ENCODE data around the gene SLC22A31.
"Not testable (repeated sequence)": the region's sequence is repeated elsewhere in the genome, so short reads cannot be mapped to it uniquely, and the experiment has no call there.

Gene SLC22A31

DNA sequence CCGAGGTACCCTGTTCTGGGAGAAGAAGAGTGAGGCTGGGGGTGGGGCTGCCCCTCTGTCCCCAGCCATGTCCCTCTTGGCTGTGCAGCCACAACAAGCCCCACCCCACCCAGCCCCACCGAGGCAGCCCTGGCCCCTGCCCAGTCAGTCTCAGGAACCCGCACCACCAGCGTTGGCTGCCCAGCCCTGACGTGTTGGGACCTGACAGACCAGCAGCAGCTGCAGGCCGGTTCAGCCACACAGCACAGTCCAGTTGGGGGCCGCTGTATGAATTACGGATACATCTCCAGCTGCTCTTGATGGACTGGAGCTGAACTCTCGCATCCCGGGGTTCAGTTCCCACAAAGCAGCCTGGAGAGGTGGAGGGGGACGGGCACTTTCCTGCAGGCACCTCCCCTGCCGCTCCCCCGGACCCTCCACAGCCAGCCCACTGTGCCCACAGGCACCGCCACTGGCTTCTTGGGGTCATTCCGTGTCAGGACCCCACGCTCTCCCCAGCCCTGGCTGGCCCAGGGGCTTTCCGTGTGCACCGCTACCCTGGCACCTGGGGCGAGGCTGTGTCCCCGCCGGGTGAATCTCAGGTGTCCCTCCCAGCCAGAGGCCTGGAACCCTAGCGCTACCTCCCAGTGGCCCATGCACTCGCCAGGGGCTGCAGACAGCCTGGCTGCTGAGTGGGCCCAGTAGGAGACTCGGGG is 21.7 kb downstream of the SLC22A31 start:
- DNase-seq, result no peak

DNA sequence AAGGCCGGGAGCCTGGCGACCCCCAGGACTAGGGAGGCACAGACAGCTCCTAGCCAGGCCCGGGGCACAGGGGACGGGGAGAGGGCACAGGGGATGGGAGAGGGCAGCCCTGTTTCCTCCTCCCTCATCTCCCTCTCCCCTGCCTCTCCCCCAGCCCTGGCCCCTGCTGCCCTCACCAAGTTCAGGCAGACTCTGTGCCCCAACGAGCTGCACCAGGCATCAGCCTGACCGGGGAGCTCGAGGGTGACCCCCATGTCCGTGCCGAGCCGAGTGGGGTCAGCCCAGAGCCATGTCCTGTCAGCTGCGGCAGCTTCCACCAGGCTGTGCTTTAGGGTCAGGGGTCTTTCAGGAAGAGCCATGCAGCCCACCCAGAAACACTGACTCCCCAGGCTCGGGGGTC is 22.8 kb downstream of the SLC22A31 start:
- DNase-seq, result no peak

DNA sequence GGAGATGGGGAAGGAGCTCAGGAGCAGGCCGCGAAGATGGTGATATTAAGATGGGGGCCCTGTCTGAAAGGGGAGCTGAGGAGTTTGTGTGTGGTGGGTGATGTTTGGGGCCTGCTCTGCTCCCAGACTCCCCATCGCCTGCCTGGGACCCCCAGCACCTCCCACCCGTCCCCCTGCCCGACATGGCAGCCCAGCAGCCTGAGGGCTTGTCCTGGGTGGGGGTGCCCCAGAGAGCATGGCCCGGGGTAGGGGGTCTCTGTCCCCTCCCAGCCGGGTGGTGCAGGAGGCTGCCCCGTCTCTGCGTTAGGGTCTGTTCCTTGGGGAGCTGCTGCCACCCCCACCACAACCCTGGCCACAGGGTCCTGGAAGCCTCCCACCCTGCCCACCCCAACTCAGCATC is 23.6 kb downstream of the SLC22A31 start:
- no peak for DNase-seq

DNA sequence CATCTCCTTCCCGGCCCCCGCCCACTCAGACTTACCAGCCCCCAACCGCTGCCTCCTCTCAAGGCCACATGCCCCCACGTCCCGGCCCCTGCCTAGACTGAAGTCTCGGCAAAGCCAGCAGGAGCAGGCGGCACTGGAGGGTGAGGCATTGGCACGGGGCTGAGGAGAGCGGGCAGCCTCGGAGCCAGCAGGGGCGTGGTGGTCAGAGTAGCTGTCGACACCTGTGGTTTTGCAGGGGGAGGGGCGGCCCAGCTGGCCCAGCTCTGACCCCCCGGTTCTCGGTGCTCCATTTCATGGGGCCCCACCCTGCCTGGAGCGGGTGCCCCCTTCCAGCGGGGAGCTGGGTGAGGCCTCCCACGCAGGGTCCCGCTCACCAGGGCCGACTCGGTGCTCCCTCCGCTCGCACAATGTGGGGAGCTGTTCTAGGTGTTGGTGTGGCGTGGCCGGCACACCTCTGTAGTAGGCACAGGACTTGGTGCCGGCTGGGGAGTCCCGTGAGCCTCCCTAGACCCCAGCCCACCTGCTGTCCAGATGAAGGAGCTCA is 24.1 kb downstream of the SLC22A31 start:
- DNase-seq, result no peak

DNA sequence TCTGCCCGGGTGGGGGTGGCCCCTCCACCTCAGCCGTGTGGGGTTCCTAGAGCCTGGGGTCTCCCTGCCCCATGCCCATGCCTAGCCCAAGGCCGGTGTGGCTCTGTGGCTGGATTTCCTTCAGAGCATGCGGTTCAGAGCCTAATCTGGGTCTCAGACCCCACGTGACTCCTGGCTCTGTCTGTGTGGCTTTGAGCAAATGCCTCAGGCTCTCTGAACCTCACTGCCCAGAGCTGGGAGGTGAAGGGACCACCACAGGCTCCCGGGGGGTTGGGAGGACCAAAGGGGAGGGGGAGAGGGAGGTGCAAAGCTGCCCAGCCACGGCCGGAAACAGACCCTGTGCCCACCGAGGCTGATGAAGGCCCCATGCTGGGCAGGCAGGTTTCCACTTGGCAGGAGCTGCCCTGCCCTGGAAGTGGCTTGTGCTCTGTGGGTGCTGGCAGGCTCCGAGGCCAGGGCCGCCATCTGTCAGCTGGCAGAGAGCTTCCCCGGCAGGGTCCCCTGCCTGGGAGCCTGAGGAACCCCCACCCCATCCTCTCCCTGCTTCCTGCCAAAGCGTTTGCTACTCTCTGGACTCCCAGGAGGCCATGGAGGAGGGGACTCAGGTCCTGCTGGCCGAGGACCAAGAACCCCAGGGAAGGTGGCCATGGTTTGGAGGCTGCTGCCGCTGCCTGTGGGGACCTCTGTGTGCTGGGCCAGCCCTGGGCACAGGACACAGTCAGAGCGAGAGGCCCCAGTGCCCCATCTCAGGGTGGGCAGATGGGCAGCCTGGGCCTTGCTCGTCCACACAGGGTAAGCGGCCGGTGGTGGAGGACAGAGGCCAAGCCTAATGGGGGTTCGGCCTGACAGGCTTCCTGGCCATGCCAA is 24.8 kb downstream of the SLC22A31 start:
- no peak for DNase-seq

DNA sequence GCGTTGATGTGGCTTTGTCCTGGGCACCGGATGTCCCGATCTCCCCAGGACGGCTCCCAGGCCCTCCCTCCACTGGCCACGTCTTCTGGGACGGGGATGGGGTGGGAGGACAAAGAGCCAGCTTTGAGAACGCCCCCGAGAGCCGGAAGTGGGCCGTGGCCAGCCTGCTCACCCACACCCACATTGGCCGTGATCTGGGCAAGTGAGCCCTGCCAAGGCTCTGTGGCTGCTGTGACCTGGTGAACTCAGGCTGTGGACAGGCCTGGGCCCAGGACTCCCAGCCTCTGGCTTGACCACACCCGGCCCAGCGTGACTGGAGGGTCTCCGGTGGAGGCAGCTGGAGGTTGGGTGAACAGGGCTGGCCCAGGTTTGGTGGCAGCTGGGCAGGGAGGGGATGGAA is 25.5 kb downstream of the SLC22A31 start:
- DNase-seq, result no peak

DNA sequence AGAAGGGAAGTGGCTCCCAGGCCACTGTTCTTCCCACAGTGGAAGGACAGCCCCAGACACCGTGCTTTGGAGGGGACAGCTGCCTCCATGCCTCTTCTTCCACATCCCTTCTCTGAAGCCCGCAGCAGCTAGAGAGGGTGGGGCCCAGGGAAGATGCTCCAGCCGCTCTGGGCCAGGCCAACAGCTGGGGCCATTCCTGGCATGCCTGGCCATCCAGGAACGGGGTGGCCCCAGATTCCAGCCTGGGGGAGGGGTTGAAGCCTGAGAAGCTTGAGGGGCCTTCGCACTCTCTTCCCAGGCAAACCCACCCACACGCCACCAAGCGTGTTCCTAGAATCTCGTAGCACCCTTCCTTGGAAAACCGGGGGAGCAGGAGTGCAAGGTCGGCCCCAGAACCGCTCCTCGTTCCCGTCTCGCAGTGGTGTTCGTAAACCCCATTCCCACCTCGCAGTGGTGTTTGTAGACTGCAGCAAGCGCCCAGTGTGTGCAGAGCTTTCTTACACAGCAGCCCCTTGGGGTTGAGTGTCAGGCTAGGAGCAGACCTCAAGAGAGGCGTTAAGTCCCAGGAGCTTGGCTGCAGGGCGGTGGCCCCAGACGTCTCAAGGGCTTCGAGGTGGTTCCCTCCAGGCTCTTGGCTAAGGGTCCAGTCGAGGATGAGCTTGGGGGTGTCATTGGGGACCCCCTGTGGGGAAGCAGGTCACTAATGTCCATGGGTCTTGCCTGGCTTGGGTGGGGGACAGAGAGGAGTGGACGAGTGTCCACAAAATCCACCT is 26.1 kb downstream of the SLC22A31 start:
- DNase-seq, result no peak

DNA sequence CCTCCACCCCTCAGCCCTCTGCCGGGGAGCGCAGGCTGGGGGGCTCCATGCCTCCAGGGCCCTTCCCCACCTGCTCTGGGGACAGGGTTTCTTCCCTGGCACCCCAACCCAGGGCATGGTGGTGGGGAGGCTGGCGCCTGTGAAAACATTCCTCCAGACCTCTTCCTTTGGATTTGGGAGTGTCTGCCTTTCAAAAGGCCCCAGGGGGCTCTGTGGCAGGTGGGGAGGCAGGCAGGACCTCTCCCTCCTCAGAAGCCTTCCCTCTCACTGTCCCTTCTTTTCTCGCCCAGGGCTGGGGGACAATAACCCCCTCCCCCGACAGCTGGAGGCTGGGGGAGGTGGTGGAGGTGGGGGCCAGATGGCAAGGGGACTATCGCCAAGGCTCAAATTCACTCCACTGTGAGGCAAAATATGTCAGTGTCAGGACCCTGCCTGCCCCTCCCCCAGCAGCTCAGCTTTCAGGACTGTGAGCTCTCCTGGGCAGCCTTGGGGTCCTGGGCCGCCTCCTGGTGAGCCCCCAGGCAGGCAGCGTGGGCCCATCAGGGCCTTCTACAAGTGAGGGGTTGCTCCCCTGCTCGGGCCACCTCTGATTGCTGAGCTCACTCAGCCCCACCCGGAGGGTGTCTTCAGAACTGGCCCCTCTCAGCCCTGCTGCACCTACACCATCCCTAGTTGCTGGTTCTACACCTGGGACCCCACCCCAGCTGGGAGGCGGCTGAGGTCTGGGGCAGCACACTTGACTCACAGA is 27.0 kb downstream of the SLC22A31 start:
- no peak for DNase-seq

DNA sequence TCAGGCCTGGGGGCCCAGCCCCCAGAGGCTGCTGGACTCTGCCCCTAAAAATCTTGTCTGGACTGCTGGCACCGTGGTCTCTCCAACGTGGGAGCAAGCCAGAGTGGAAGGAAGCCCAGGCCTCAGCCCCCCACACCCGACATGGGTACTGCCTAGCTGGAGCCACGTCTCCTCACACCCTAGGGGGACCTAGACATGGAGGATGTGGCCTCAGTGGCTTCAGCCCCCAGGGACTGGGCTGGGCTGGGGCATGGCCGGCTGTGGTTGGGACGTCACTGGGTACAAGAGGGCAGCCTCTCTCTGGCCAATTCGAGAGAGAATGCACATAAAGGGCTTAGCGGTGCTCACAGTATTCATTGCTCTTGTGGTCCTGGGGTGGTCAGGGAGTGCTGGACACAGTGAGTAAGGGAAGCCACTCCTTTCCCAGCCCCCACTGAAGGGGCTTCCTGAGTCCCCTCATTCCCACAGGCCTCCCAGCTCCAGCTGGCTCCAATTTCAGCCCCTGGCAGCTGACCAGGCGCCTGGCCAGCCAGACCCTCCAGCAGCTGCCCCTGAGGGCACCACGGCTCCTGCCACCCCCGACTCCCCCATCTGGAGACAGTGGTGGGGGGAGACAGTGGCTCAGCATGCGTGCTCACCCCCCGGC is 27.7 kb downstream of the SLC22A31 start:
- DNase-seq, result no peak

DNA sequence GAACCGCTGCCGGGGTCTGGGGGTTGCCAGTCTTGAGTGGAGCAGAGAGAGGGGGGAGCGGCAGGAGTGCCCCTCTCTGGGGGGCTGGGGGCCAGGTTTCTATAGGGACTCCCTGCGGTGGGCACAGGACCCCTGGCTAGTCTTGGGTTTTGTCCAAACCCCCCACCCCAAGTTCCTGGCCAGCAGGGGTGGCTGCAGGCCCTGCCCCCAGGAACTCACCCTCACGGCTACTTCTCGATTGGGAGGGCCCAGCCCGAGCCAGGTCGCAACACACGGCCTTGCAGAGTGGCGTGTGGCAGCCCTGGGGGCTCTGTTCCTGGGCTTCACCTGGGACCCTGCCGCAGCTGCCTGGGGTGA is 28.2 kb downstream of the SLC22A31 start:
- DNase-seq, result no peak

DNA sequence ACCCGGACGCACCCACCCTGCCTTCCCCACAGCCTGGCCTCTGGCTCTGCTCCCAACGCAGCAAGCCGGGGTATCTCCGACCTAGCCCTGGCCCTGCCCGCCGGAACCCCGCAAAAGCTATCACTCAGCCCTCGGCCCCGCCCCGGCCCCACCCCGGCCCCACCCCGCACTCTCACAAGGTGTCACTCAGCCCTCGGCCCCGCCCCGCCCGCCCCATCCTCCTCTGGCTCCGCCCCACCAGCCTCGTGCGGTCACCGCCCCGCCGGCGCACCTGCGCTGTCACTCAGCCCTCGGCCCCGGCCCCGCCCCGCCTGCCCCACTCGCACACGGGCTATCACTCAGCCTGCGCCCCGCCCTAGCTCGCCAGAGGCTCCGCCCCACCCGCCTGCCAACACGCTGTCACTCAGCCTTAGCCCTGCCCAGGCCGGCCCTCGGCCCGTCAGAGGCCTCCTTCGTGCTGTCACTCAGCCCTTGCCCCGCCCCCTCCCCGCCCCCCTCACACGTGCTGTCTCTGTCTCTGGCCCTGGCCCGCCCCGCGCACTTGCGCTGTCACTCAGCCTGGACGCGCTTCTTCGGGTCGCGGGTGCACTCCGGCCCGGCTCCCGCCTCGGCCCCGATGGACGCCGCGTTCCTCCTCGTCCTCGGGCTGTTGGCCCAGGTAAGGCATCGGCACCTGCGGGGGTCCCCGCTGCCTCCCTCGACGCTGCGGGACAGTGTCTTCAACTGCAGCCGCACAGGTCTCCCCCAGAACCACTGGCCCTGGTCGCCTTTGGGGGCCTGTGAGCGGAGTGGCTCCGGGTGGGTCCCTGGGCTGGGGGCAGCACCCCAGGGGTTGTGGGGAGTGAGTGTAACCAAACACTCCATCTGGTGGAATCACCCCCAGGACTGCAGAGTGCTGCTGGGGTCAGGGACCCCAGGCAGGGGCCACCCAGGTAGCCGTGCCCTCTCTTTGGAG is 28.8 kb downstream of the SLC22A31 start, which contains the start of gene CDH15:
CDH15 (plus strand) TSS at position 533 of the 955 bp plus-strand sequence; CDS start at position 617, 84 bp downstream.
- peak; percentile 84 for DNase-seq

DNA sequence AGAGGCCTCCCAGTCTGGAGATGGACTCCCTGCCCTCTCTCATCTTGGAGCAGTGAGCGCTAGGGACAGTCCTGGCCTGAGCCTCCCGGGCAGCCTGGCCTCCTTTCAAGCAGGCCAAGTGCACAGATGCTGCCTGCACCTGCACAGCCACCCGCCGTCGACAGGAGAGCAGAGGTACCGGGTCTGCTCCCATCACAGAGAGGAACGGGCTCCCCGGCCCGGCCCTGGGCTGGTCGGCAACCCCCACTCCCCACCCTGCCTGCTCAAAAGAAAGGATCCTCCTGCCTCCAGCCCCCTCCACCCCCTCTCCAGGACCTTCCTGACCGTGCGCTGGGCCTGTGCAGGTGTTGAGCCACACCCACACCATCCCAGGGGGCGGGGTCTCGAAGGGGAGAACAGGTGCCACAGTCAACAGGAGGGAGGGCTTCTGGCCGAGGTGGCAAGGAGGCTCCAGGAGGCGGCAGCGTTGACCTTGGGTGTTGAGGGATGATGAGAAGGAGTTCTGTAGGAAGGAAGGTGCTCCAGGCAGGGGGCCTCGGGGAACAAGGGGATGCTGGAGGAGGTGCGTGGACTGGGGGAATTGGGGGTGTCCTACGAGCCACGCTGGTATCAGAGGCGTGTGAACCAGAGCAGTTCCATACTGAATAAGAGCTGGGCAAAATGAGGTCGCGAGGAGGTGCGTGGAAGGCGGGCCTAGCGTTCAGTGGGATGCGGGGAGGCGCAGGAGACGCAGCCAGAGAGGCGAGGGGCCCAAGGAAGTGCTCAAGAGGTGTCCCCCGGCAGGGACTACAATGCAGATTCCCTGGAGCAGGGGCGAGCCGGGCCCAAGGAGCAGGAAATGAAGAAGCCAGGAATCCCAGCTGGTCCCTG is 29.8 kb downstream of the SLC22A31 start:
- DNase-seq, result peak; percentile 50

DNA sequence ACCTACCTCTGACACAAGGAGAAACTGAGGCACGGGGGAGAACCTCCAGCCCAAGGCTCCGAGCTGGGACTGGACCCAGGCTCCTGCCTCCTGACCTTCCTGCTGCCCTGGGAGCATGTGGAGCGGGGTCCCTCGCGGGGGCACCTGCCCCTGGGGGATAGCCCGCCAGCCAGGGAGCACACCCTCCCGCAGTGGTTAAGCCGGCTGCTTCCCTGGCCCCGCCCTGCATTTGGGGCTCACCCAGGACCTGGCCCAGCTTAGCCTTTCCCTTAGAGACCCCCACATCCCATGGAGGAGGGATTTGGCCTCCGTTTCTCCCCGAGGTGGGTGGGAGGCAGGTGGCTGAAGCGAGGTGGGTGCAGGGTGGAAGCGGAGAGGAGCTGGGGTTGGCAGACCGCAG is 30.6 kb downstream of the SLC22A31 start:
- no peak for DNase-seq

DNA sequence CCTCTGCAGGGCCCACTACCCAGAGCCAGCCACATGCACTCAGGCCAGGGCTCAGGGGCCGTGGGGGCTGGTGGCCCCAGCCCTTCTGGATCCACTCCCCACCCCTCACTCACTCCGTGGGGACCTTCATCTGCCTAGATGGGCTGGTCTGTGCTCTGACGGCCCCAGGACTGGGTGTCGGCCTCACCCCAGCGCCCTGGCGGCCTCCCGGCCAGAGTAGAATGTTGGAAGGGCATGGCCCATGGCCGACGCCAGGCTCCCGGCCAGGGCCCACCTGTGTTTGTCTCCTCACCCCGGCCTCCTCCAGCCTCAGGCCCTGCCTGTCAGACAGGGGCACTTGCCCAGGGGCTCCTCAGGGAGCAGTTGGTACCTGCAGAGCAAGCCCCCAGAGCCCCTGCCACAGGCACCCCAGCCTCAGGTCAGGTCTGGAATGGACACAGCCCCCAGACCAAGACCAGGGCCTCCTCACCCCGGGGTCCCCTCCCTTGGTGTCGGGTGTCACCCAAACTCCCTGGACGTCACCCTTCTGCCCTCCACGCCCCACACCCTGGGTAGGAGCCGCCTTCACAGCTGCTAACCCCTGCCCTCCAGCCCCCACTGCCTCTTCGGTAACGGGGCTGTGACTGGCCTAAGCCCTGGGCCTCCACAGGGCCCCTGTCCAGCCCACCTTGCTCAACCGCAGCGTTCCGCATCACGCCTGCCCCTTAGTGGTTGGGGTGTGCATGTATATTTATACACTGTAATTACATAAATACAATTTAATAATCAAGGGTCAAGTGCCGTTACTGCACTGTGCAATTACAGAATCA is 31.8 kb downstream of the SLC22A31 start:
- no peak for DNase-seq

DNA sequence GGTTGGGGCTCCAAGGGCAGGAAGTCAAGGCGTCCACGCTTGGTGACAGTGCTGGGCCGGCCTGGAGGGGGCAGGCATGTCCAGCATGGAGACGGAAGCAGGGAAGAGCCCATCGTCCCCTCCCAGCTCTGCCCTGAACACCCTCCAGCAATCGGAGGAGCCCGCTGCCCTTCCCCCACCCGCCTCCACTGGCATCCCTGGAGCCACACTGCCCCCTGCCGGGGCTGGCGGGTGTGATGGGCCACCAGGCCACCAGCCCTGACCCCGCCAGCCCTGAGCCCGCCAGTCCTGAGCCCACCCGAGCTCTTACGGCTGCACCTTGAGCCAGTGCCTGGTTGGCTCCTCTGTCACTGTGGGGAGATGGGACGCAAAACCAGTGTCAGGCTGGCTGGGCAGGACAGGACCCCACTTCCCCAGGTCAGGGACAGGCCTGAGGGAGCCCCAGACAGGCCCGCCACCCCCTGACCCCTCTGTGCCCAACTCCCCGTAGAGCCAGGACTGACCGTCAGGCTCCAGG is 32.9 kb downstream of the SLC22A31 start:
- peak; percentile 36 for DNase-seq

DNA sequence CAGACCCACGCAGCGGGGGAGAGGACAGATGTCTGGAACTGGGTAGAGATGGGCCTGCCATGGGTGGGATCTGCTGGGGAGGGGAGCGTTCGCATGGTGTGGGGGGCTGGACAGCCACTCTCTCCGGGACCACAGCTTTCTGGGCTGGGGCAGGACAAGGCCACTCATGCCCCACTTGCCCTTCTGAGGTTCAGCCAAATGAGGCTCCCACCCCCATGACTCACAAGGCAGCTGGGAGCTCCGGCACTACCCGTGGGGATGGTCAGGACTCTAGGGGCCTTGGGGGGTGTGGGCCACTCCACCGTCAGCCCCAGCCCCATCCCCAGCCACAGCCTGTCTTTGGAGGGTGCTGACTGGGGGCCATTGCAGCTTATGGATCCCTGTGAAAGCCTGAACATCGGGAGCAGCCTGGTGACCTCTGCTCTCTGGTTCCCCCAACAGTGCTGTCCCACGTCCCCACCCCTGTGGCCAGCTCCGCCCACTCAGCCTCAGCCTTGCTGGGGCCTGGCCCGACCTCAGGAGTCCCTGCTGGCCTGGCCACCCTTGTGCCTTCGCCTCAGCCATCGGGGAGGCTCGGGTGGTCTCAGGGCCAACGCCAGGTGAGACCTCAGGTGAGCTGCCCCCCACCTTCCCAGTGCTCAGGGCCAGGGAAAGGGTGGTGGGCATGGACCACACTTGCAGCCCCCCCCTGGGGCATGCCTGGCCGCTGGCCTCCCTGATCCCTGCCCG is 33.5 kb downstream of the SLC22A31 start:
- no peak for DNase-seq

DNA sequence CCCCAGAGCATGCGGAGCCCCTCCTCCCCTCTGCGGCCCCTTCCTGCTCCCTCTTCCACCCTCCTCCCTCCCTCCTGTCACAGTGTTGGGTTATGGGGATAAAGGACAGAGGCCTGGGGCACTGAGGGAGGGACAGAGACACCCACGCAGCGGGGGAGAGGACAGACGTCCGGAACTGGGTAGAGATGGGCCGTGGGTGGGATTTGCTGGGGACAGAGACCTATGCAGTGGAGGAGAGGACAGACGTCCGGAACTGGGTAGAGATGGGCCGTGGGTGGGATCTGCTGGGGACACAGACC is 34.7 kb downstream of the SLC22A31 start:
- DNase-seq, result not testable (repeated sequence)
